ENCODE data around the gene TMEM11. TPM values are rescaled to one million over a fixed set of nuclear protein-coding genes. Genes with fewer than 3 reads are reported as not detected.

Gene TMEM11
- total RNA-seq, 3 donors from 2014 or later = 28.1 to 34.1 (median 33.1) TPM

DNA sequence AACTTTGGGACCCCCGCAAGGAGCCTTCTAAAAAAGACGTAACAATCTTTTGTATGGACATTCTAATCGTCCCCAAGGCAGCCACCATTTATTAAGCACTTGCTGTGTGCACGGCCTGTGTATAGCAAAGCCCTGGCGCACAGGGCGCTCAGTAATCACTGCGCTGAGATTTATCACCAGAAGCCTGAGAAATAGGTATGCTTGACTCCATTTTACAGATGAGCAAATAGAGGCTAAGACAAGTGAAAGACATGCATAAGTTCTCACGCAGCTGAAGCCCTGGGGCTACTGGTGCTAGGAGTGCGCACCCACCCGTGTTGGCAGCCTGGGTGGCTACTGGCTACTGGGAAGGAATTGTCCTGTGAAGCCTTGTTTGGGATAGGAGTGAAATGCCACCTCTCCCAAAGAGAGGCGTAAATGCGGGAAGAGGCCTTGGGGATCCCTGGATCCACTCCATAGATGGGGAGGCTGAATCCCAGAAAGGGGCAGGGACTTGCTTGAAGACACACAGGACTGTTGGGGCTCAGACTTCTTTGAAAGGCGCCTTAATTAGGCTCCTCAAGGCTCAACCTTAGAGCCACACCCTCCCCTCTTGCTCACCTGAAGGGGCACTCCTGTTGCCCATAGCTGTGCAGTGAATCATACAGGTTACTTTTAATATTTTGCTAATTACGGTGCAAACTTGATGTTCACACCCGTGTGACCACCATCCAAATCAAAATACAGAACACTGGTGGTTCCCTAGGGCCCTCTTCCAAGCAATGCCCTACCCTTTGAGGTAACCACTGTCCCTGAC, 39.9 kb upstream of the TMEM11 start:
- Histone ChIP-seq H3K4me3 (peak overlapping the region; percentile 74 to 93 (median 76)), H3K9me3 (no peaks in the 10 kb centered on the region), H3K4me1 (peaks cover 5 to 10% of the 10 kb centered on the region in 2 donors), H3K27ac (peak overlapping the region; percentile 77 to 88), H3K36me3 (no peaks in the 10 kb centered on the region), H3K27me3 (no peaks in the 10 kb centered on the region)
- DNase-seq (ENCODE audit: low spot score in 2 of 2) = no peak
- no peak for TF ChIP-seq POLR2AphosphoS5 (IDR thresholded peaks at IDR 0.05)
- no peak for TF ChIP-seq POLR2A (IDR thresholded peaks at IDR 0.05)
- TF ChIP-seq, protein P1, sequence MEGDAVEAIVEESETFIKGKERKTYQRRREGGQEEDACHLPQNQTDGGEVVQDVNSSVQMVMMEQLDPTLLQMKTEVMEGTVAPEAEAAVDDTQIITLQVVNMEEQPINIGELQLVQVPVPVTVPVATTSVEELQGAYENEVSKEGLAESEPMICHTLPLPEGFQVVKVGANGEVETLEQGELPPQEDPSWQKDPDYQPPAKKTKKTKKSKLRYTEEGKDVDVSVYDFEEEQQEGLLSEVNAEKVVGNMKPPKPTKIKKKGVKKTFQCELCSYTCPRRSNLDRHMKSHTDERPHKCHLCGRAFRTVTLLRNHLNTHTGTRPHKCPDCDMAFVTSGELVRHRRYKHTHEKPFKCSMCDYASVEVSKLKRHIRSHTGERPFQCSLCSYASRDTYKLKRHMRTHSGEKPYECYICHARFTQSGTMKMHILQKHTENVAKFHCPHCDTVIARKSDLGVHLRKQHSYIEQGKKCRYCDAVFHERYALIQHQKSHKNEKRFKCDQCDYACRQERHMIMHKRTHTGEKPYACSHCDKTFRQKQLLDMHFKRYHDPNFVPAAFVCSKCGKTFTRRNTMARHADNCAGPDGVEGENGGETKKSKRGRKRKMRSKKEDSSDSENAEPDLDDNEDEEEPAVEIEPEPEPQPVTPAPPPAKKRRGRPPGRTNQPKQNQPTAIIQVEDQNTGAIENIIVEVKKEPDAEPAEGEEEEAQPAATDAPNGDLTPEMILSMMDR (IDR thresholded peaks at IDR 0.05) = no peak
- intact Hi-C loops (cut with DNase I; ENCODE audit: low total_unique reads) = loop anchor here (2.0 kb wide), 1 partner anchor 21 kb away; no protein-coding TSS in a partner anchor

DNA sequence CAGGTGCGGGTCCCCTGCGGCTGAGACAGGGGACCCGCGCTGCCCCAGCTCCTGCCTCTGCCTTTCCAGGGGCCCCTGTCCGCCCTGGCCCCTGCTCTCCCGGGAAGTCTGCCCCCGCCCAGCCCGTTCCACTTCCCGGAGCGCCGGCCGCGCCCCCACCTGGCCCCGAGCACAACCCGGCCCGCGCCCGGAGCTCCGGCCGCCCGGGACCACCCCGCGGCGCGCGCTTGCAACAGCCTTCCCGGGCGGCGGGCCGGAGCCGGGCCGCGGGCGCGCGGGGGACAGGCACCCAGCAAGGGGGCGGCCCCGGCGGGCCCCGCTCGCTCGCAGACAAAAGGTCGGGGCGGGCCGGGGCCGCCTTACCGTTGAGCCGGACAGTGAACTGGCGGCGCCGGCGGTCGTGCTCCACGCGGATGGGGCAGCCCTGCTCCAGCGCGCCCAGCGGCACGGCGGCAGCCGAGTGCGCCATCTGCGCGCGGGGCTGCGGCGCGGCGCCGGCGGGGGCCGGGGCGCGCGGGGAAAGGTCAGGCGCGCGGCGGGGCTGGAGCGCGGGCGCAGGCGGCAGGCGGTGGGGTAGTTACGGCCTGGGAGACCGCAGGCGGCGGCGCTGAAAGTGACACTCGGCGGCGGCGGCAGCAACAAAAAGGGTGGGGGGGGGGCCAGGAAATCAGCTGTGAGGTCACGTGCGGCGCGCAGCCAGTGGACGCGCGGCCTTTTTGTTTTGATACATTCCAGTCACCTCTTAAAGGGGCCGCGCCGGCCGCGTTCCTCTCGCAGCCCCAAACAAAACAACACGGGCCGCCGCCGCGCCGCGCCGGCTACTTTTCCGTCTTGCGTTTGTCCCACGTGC, 39.1 kb upstream of the TMEM11 start, which contains the start of gene NATD1:
TSS of gene NATD1 (minus strand) at position 615 of the 850 bp plus-strand sequence. CDS start at position 469, 146 bp downstream.
- intact Hi-C loops (cut with DNase I; ENCODE audit: low total_unique reads) = loop anchor here (2.0 kb wide), 1 partner anchor 22 kb away; no protein-coding TSS in a partner anchor
- Histone ChIP-seq H3K4me3 (peak within 1 kb of the TSS; percentile 74 to 93 (median 76)), H3K4me1 (peaks cover 5 to 10% of the 10 kb centered on the region in 2 donors), H3K36me3 (no peaks in the 10 kb centered on the region), H3K27me3 (no peaks in the 10 kb centered on the region), H3K27ac (peak within 1 kb of the TSS; percentile 77 to 88), H3K9me3 (no peaks in the 10 kb centered on the region)
- peak; percentile 81 to 83 for DNase-seq (ENCODE audit: low spot score in 2 of 2)
- TF ChIP-seq POLR2AphosphoS5 (IDR thresholded peaks at IDR 0.05) (no peak), POLR2A (IDR thresholded peaks at IDR 0.05) (no peak)
- TF ChIP-seq, protein P1 (IDR thresholded peaks at IDR 0.05) = no peak

GRCh38 chr17:21252289-21252795, 38.4 kb upstream of the TMEM11 start:
- Histone ChIP-seq H3K4me1 (peaks cover 5 to 10% of the 10 kb centered on the region in 2 donors), H3K9me3 (no peaks in the 10 kb centered on the region), H3K4me3 (peak overlapping the region; percentile 74 to 93 (median 76)), H3K27ac (peak overlapping the region; percentile 54 to 88), H3K36me3 (no peaks in the 10 kb centered on the region), H3K27me3 (no peaks in the 10 kb centered on the region)
- intact Hi-C loops (cut with DNase I; ENCODE audit: low total_unique reads) = loop anchor here (2.0 kb wide), 1 partner anchor 22 kb away; no protein-coding TSS in a partner anchor
- no peak for TF ChIP-seq POLR2AphosphoS5 (IDR thresholded peaks at IDR 0.05)
- no peak for TF ChIP-seq POLR2A (IDR thresholded peaks at IDR 0.05)
- TF ChIP-seq, protein P1 (IDR thresholded peaks at IDR 0.05) = no peak
- DNase-seq (ENCODE audit: low spot score in 2 of 2) = no peak

- intact Hi-C loops (cut with DNase I; ENCODE audit: low total_unique reads) = loop anchor here (2.0 kb wide), 1 partner anchor 23 kb away; no protein-coding TSS in a partner anchor
- Histone ChIP-seq H3K9me3 (no peaks in the 10 kb centered on the region), H3K36me3 (no peaks in the 10 kb centered on the region), H3K27ac (peak overlapping the region; percentile 54 to 88), H3K4me3 (peak overlapping the region in 2 of 3 donors; percentile 74 to 93), H3K27me3 (no peaks in the 10 kb centered on the region), H3K4me1 (peaks cover 5 to 10% of the 10 kb centered on the region in 2 donors)
- no peak for DNase-seq (ENCODE audit: low spot score in 2 of 2)
- TF ChIP-seq POLR2AphosphoS5 (IDR thresholded peaks at IDR 0.05) = no peak
- no peak for TF ChIP-seq POLR2A (IDR thresholded peaks at IDR 0.05)
- TF ChIP-seq, protein P1 (IDR thresholded peaks at IDR 0.05) = no peak
Observed at GRCh38 chr17:21251337-21252010, 37.5 kb upstream of the TMEM11 start.
